A673 (cell line): ENCODE data around the gene RICTOR. TPM values are rescaled to one million over a fixed set of nuclear protein-coding genes. Genes with fewer than 3 reads are reported as not detected.

Source experiments
- BruUV-seq: library from RNA; stranded (reverse); fragments of 400-500 nt; replicated peaks from 2 replicates; lab custom pipeline; 2021; lab: Mats Ljungman, UMichigan
- CTCF ChIA-PET: fragments of 300-600 bp; sonication (Branson Sonifier 250); formaldehyde crosslinking; loops from one replicate; lab custom pipeline; 2022; ENCODE audit warnings: antibody characterized with exemption; lab: Charles Lee
- POLR2A ChIA-PET: fragments of 300-600 bp; sonication (Branson Sonifier 250); formaldehyde crosslinking; loops from one replicate; lab custom pipeline; 2022; ENCODE audit warnings: antibody characterized with exemption; ENCODE audit not compliant: low non-redundant PET; lab: Charles Lee
- DNase-seq: peaks from one replicate; pipeline ENCODE4 v3.0.0-alpha.2; 2015; ENCODE audit warnings: low spot score
- H3K27ac ChIP-seq: fragments of 200-600 bp; sonication (generic); 2 replicates; pipeline ENCODE4 v1.5.1; 2016; ENCODE audit warnings: mixed run types, low read depth, mild to moderate bottlenecking, mixed read lengths, antibody characterized with exemption, low read length; ENCODE audit not compliant: poor library complexity, severe bottlenecking
- H3K27me3 ChIP-seq: fragments of 200-600 bp; sonication (generic); replicated peaks from 2 replicates; pipeline ENCODE4 v1.6.1; 2017; ENCODE audit warnings: mixed run types, low read depth, mild to moderate bottlenecking, mixed read lengths, antibody characterized with exemption, low read length; ENCODE audit not compliant: insufficient read depth, poor library complexity
- H3K36me3 ChIP-seq: fragments of 200-600 bp; sonication (generic); 2 replicates; pipeline ENCODE4 v1.6.1; 2016; ENCODE audit warnings: mixed run types, mild to moderate bottlenecking, mixed read lengths, antibody characterized with exemption, low read length; ENCODE audit not compliant: insufficient read depth, poor library complexity, severe bottlenecking
- H3K4me1 ChIP-seq: fragments of 200-600 bp; sonication (generic); 2 replicates; pipeline ENCODE4 v1.6.1; 2017; ENCODE audit warnings: mixed run types, mild to moderate bottlenecking, mixed read lengths, antibody characterized with exemption, low read length; ENCODE audit not compliant: insufficient read depth, poor library complexity, severe bottlenecking
- H3K4me3 ChIP-seq: fragments of 200-600 bp; sonication (generic); 2 replicates; pipeline ENCODE4 v1.5.1; 2016; ENCODE audit warnings: low read depth, mixed run types, mild to moderate bottlenecking, mixed read lengths, low read length; ENCODE audit not compliant: poor library complexity, severe bottlenecking
- H3K9me3 ChIP-seq: fragments of 200-600 bp; sonication (generic); 2 replicates; pipeline ENCODE4 v1.6.1; 2016; ENCODE audit warnings: mixed run types, low read depth, mild to moderate bottlenecking, mixed read lengths, antibody characterized with exemption, low read length; ENCODE audit not compliant: poor library complexity, severe bottlenecking
- EZH2 ChIP-seq: fragments of 200-600 bp; sonication (generic); IDR thresholded peaks from 2 replicates; pipeline ENCODE4 v1.6.1; 2017; ENCODE audit warnings: borderline replicate concordance, low read depth, mild to moderate bottlenecking, mixed read lengths, antibody characterized with exemption, low read length; ENCODE audit not compliant: poor library complexity, severe bottlenecking
- intact Hi-C: fragments of 100-400 bp; cut with micrococcal nuclease; formaldehyde crosslinking; loops from one replicate; pipeline ENCODE4 v1.10.0; 2022; ENCODE audit not compliant: unreplicated experiment
- total RNA-seq: library from RNA; stranded (reverse); gene quantifications from 2 replicates; pipeline ENCODE4 v1.2.3, GENCODE V29; 2021
- TF ChIP-seq, protein P1 (sequence below): fragments of 300-800, 200-600 bp; sonication (generic); conservative IDR thresholded peaks from 2 replicates; pipeline ENCODE4 v1.5.1; 2017; ENCODE audit warnings: low read depth, mild to moderate bottlenecking, antibody characterized with exemption, low read length, moderate library complexity, mixed read lengths

Gene RICTOR
- total RNA-seq, 1 experiment from 2014 or later: 23.3 TPM

DNA sequence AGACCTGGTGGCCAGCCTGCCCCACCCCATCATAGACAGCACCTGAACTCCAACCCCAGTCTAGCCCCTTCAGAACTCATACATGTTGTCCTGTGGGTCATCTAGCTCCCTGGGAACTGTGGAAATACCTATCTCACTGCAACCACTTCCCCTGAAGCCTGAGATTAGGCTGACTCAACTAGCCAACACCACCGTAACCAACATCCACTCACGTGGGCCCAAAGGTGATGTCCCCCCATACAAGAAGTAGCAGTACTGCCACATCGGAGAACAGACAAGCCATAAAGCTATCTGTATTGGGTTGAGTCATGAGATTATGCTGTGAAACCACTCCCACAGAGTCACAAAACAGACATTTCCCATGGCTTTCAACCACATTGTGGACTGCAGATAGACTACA is 181.8 kb downstream of the RICTOR start:
- intact Hi-C loops: no loop called here
- POLR2A ChIA-PET: no interaction called here
- TF ChIP-seq EZH2: no peak
- TF ChIP-seq, protein P1, sequence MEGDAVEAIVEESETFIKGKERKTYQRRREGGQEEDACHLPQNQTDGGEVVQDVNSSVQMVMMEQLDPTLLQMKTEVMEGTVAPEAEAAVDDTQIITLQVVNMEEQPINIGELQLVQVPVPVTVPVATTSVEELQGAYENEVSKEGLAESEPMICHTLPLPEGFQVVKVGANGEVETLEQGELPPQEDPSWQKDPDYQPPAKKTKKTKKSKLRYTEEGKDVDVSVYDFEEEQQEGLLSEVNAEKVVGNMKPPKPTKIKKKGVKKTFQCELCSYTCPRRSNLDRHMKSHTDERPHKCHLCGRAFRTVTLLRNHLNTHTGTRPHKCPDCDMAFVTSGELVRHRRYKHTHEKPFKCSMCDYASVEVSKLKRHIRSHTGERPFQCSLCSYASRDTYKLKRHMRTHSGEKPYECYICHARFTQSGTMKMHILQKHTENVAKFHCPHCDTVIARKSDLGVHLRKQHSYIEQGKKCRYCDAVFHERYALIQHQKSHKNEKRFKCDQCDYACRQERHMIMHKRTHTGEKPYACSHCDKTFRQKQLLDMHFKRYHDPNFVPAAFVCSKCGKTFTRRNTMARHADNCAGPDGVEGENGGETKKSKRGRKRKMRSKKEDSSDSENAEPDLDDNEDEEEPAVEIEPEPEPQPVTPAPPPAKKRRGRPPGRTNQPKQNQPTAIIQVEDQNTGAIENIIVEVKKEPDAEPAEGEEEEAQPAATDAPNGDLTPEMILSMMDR: no peak
- CTCF ChIA-PET: no interaction called here
- H3K27ac ChIP-seq: no peak overlapping the region
- no peaks in the 10 kb centered on the region for H3K27me3 ChIP-seq
- H3K9me3 ChIP-seq: peaks cover 17% of the 10 kb centered on the region
- no peaks in the 10 kb centered on the region for H3K36me3 ChIP-seq
- no peaks in the 10 kb centered on the region for H3K4me1 ChIP-seq
- no TSS peak for BruUV-seq
- no peak for DNase-seq
- no peak overlapping the region for H3K4me3 ChIP-seq

DNA sequence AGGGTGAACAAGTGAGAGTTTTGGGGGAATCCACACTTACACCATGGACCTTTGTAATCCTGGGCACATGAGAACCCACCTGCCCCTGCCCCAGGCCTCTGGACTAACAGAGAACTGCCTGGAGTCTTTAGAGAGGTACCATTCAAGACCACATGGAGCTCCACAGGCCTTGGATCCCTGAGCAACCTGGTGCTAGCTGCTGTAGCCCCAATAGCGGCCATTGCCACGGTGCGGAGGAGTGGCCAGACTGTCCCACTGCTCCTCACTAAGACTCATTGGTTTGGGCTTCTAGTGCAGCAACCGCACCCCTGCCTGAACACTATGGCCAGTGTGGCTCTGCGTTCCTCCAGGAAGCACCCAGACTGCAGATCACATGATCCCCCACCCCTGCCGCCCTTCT is 182.6 kb downstream of the RICTOR start:
- H3K9me3 ChIP-seq: peaks cover 15% of the 10 kb centered on the region
- no peaks in the 10 kb centered on the region for H3K27me3 ChIP-seq
- intact Hi-C loops: no loop called here
- no TSS peak for BruUV-seq
- ChIA-PET CTCF (no interaction called here), POLR2A (no interaction called here)
- no peak for DNase-seq
- H3K4me1 ChIP-seq: no peaks in the 10 kb centered on the region
- H3K27ac ChIP-seq: no peak overlapping the region
- H3K4me3 ChIP-seq: no peak overlapping the region
- no peaks in the 10 kb centered on the region for H3K36me3 ChIP-seq
- no peak for TF ChIP-seq EZH2
- TF ChIP-seq, protein P1: no peak

DNA sequence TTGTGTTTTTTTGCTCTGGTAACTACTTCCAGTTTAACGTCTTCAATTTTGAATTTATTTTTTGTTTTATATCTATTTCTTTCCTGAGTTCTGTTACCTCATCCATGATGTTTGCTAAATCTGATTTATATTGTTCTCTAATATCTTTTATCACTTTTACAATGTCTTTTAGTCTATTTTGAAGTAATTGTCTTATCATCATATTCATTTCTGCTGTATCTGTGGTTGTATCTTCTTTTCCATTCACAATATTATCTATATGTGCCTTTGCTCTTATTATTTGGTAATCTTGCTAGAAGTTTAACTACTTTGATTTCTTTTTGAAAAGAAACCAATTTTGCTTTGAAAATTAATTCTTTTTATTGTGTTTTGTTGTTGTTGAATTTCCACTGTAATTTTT is 184.8 kb downstream of the RICTOR start:
- TF ChIP-seq EZH2: no peak
- TF ChIP-seq, protein P1: no peak
- ChIA-PET CTCF (no interaction called here), POLR2A (no interaction called here)

More for the DNA sequence above, 184.8 kb downstream of the RICTOR start:
- peaks cover 9% of the 10 kb centered on the region for H3K36me3 ChIP-seq
- intact Hi-C loops: no loop called here
- no peaks in the 10 kb centered on the region for H3K9me3 ChIP-seq
- H3K4me3 ChIP-seq: no peak overlapping the region
- H3K27me3 ChIP-seq: no peaks in the 10 kb centered on the region
- BruUV-seq: no TSS peak
- DNase-seq: no peak
- H3K4me1 ChIP-seq: no peaks in the 10 kb centered on the region
- H3K27ac ChIP-seq: no peak overlapping the region
